Activated naive CD4-positive, alpha-beta T cell (primary cell): ENCODE data around the gene JADE3.
"Not testable (repeated sequence)": the region's sequence is repeated elsewhere in the genome, so short reads cannot be mapped to it uniquely, and the experiment has no call there.

ENCODE experiments used
- DNase-seq, 4 experiments: peaks; one replicate each; lab custom pipeline; 2025; lab: John Stamatoyannopoulos, UW

The JADE3 gene

GRCh38 chrX:46935295-46935694 is 23.1 kb downstream of the JADE3 start:
- no peak for DNase-seq

GRCh38 chrX:46938589-46938988 is 26.4 kb downstream of the JADE3 start:
- DNase-seq = no peak

DNA sequence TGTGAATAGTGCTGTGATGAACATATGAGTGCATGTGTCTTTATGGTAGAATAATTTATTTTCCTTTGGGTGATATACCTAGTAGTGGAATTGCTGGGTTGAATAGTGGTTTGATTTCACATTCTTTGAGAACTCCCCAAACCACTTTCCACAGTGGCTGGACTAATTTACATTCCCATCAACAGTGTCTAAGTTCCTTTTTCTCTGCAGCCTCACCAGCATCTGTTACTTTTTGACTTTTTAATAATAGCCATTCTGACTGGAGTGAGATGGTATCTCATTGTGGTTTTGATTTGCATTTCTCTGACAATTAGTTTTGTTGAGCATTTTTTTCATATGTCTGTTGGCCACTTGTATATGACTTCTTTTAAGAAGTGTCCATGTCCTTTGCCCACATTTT is 29.1 kb downstream of the JADE3 start:
- no peak for DNase-seq

GRCh38 chrX:46953137-46953527 is 40.9 kb downstream of the JADE3 start:
- no peak for DNase-seq

DNA sequence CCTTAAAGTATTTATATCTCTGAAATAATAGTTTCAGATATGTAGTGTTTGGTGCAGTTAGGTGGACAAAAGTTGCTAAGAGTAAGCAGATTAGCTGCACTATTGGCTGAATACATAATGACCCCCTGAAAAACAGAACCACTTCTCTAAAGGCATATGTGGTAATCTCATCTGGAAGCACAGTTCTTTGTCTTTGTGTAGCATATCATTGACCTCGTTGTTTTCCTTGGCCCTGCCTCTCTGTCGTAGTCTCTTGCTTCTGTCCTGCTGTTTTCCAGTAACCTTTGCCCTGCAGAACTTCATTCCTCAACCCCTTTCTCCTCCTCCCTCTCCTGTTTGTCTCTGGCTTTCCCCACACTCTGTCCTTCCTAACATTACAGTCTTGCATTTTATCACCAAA is 41.4 kb downstream of the JADE3 start:
- DNase-seq = no peak

GRCh38 chrX:46954716-46955115 is 42.5 kb downstream of the JADE3 start:
- DNase-seq = no peak

DNA sequence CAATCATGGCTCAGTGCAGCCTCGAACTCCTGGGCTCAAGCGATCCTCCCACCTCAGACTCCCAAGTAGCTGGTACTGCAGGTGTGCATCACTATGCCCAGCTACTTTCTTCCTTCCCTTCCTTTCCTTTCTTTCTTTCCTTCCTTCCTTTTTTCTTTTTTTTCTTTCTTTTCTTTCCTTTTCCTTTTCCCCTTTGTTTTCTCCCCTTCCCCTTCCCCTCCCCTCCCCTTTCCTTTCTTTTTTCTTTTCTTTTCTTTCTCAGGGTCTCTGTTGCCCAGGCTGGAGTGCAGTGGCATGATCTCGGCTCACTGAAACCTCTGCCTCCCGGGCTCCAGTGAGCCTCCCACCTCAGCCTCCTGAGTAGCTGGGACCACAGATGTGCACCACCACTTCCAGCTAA is 44.4 kb downstream of the JADE3 start:
- DNase-seq = not testable (repeated sequence)

GRCh38 chrX:46957297-46957696 is 45.1 kb downstream of the JADE3 start:
- no peak for DNase-seq

DNA sequence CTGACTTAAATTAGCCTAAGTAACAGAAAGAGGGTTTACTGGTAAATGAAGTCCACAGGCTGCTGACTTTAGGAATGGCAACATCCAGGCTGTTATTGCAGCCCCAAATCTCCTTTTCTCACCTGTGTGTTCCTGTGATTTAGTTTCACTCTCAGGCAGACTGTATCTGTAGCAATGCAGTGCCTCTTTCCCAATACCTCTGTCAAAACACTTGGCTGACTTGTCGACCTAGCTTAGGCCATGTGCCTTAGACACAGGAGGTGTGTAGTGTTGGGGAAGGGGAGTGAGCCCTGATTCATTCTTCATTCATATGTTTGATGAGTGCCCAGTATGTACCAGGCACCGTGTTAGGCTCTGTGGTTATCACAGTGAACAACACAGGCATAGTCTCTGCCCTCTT is 46.9 kb downstream of the JADE3 start:
- no peak for DNase-seq

DNA sequence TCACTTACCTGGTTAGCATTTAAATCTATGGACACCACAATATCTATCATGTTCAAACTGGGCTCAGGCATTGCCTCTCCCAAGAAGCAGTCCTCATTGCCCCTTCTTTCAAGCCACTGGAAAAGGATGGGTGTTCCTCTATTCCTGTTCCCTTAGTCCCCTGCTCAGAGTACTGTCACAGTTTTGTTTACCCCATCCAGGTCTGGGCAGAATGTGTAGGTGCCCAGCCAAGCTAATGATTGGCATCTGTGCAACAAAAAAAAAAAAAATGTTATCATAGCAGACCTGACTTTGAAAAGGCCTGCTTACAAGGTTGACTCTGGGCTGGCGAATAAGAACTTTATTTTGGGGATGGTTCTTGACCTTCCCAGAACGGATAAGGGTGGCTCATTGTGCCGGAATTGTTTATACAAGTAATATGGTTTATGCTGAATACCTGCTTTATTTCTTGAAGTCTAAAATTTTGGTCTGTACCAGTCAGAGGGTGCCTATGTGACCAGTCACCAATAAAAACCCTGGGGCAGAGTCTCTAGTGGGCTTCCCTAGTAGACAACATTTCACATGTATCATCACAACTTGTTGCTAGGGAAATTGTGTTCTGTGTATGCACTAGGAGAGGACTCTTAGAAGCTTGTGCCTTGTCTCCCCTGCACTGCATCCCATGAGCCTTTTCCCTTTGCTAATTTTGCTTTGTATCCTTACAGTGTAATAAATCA is 47.9 kb downstream of the JADE3 start:
- DNase-seq = no peak

GRCh38 chrX:46961097-46961496 is 48.9 kb downstream of the JADE3 start:
- no peak for DNase-seq

DNA sequence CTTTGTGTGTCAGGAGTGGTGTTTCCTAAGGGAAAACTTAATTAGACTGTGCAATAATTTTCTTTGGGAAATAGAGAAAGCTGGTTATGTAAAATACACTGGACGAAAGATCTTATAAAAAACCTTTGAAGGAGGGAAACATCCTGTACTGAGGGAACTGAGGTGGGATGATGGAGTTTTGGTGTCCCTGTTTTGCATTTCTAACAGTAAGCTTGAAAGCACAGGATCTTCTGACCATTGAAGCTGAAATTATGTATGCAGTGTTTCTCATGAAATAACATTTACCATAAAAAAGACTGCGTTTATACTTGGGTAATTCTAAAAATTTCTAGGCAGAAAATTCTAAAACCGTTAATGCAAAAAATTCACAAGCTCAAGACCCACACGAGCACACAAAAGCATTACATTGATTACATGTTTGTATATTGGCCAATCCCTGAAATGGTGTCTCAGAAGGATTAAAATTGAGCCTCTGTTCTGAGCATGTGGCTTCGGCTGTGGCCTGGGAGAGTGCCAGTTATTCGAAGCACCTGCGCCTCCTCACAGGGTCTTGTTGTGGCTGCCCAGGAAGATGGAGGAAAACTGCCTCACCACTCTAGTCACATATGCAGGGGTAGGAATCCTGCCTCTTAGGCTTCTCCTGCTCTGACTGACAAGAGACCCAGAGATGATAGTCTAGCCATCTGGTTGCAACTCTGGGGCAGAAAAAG is 49.5 kb downstream of the JADE3 start:
- DNase-seq = no peak

- no peak for DNase-seq
Measured at GRCh38 chrX:46965125-46965758, 53.0 kb downstream of the JADE3 start.

GRCh38 chrX:46967547-46967946 is 55.3 kb downstream of the JADE3 start:
- no peak for DNase-seq

- not testable (repeated sequence) for DNase-seq
Measured at GRCh38 chrX:46977046-46977445, 64.8 kb downstream of the JADE3 start.

DNA sequence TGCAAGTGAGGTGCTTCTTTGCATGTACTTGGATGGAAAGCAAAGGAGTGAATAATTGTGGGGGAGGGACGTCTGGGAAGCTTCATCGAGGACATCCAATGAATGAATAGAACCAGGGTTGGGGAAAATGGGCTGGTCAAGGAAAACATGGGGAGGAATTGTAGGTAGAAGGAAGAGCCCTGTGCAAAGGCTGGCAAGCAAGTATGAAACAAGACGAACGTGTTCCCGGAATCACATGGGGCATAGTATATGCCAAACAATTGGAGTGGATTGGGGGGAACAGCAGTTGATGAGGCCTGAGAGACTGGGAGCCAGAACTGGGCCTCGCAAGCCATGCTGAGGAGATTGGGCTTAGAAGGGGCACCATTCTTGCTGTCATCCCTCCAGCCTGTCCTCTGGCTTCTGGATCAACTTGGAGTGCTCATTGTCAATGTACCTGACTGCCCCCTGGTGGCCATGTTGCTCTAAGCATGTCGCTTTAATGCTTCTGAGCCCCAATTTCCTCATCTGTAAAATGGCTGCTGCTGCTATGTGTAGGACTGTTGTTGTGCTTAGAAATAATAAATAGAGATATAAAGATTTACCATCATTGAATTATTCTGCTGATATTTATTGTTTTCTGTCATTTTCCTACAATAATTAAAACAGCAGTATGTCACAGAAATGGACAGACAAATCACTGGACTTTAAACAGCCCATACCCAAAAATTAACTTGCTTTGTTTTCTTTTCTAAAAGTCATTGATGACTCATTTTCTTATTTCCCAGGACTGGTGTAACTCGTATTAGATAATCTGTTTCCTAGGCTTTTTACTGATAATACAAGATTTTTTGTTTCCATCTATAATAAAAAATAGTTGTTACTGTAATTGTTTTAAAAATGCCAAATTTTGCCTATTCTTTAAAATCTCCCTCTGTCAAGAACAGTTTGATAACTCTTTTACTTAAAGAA is 66.4 kb downstream of the JADE3 start:
- peak; percentile 15 to 57 (median 46) for DNase-seq

DNA sequence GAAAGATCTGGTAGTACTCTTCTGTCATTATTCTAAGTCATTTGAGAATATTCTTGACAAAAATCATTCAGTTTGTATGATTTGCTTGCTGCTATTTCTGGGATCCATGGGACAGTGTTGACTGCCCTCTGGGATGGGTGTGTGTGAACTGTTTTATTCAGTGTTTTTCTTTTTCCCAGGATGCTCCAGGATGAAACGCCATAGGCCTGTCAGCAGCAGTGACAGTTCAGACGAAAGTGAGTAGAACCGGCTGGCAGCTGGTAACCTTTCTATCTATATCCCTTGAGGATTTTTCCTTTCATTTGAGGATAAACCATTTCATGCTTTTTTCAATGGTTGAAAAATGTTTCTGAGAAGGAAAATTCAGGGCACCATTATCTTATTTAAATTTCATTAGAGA is 72.5 kb downstream of the JADE3 start:
- no peak for DNase-seq

DNA sequence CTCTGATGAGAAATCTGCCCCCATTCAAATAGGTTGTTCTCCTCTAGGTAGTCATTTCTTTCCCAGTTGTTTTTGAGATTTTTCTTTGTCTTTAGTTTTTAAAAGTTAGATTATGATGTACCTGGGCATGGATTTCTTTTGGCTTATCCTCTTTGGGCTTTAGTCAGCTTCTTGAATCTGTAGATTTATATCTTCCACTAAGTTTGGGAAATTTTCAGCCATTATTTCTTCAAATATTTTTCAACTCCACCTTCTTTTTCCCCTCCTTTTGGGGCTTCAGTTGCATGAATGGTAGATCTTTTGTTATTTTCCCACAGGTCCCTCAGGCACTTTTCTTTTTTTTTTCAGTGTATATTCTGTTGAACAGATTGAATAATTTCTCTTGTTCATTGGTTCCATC is 77.3 kb downstream of the JADE3 start:
- DNase-seq = no peak

DNA sequence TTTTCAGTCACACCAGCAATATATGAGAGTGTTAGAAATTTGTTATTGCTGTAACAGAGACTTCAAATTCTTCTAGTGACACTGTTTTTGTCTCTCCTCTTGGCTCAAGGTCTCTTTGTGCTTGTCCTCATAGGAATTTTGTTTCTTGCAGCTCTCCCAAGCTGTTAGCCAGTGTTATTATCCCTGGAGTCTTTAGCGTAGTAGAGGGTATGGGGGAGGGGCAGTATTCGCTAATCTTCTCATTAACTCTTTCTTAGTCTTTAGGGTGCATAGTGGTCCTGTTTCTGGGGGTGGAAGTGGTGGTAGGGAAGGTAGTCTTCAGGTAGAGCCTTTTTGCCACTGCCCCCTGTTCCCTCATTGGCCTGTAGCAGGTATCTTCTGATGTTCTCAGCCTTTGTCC is 79.4 kb downstream of the JADE3 start:
- no peak for DNase-seq

GRCh38 chrX:46992070-46992469 is 79.8 kb downstream of the JADE3 start:
- DNase-seq = no peak

DNA sequence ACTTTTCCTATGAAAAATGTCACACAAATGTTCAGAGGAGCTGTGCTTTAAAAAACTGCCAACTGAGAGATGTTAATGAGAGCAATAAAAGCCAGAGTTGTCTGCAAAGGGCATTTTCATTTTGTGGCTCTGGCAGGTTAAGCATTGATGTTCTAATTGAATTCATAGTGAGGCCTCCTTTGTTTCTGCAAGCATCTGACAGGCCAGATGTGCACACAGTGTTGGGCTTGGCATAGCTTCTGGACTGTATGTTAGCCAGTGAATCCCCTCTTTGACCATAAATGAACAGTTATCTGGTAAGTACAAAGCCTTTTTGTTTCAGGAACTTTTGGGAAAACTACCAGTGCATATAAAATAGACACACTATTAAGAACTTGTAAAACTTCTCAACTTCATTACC is 81.9 kb downstream of the JADE3 start:
- DNase-seq = no peak

DNA sequence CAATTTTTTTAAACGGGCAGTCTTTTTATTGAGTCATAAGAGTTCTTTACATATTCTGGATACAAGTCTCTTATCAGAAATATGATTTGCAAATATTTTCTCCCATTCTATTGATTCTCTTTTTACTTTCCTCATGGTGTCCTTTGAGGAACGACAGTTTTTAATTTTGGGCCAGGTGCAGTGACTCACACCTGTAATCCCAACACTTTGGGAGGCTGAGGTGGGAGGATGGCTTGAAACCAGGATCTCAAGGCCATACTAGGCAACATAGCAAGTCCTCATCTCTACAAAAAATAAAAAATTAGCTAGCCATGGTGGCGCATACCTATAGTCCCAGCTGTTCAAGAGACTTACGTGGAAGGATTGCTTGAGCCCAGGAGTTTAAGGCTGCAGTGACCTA is 99.9 kb downstream of the JADE3 start:
- DNase-seq = no peak
